Spleen (tissue), 11 donors: Measurements from ENCODE around the gene ITPK1. TPM values are rescaled to one million over a fixed set of nuclear protein-coding genes. Genes with fewer than 3 reads are reported as not detected.

ENCODE experiments used
- DNase-seq: peaks from one replicate; pipeline ENCODE4 v3.0.0-alpha.2; 2020
- H3K27ac ChIP-seq, 8 donors: fragments of 200-600 bp; sonication (generic) in 7 of 8; 1 replicate in 4 of 8; 2 replicates in 4 of 8; pipeline versions ENCODE4 v1.5.0 to v1.8.0; 2016 to 2021; ENCODE audit warnings: inconsistent platforms in 4 of 8, mild to moderate bottlenecking in 4 of 8, moderate library complexity in 1 of 8
- H3K27me3 ChIP-seq, 7 donors: fragments of 200-600 bp; sonication (generic) in 6 of 7; replicated peaks in 1 of 7; 1 replicate in 4 of 7; 2 replicates in 3 of 7; pipeline versions ENCODE4 v1.5.0 to v1.8.0; 2016 to 2021; ENCODE audit warnings: inconsistent platforms in 3 of 7, mild to moderate bottlenecking in 1 of 7
- H3K36me3 ChIP-seq, 6 donors: fragments of 200-600 bp; sonication (generic) in 5 of 6; 1 replicate in 4 of 6; 2 replicates in 2 of 6; pipeline versions ENCODE4 v1.5.0 to v1.8.0; 2016 to 2021; ENCODE audit warnings: inconsistent platforms in 2 of 6
- H3K4me1 ChIP-seq, 6 donors: fragments of 200-600 bp; sonication (generic) in 5 of 6; 1 replicate in 3 of 6; 2 replicates in 3 of 6; pipeline versions ENCODE4 v1.5.0 to v1.8.0; 2016 to 2021; ENCODE audit warnings: inconsistent platforms in 3 of 6
- H3K4me3 ChIP-seq, 8 donors: fragments of 200-600 bp; sonication (generic) in 7 of 8; 1 replicate in 4 of 8; 2 replicates in 4 of 8; pipeline versions ENCODE4 v1.5.0 to v1.8.0; 2016 to 2021; ENCODE audit warnings: inconsistent platforms in 4 of 8, mild to moderate bottlenecking in 4 of 8, moderate library complexity in 2 of 8
- H3K9me3 ChIP-seq, 8 donors: fragments of 200-600 bp; sonication (generic) in 7 of 8; 1 replicate in 4 of 8; 2 replicates in 4 of 8; pipeline versions ENCODE4 v1.5.0 to v1.8.0; 2016 to 2021; ENCODE audit warnings: inconsistent platforms in 4 of 8
- CTCF ChIP-seq, 11 experiments: fragments of 200-600 bp in 7 of 11; fragments of 450-650 bp in 4 of 11; sonication (generic) in 4 of 11; IDR thresholded peaks in 8 of 11; conservative IDR thresholded peaks in 3 of 11; 1 replicate in 7 of 11; 2 replicates in 4 of 11; pipeline versions ENCODE4 v1.4.0 to v1.8.0; 2016 to 2021; ENCODE audit warnings: antibody characterized with exemption in 11 of 11, inconsistent platforms in 4 of 11, mild to moderate bottlenecking in 1 of 11
- POLR2A ChIP-seq, 3 donors: fragments of 450-650 bp; IDR thresholded peaks; one replicate each; pipeline ENCODE4 v1.5.1; 2017; ENCODE audit warnings: antibody characterized with exemption in 3 of 3, mild to moderate bottlenecking in 1 of 3
- POLR2AphosphoS5 ChIP-seq, 3 donors: sonication (generic); formaldehyde crosslinking; IDR thresholded peaks; one replicate each; pipeline ENCODE4 v1.5.1; 2017; ENCODE audit warnings: antibody characterized with exemption in 3 of 3
- WGBS, 5 donors: extraction: QIAGEN DNeasy Blood & Tissue Kit in 3 of 5; methylation state at CpG; one replicate each; pipeline versions ENCODE4 v1.1.5 to v1.1.7; 2013 to 2018; 5-methylcytosine and 5-hydroxymethylcytosine counted together
- intact Hi-C: fragments of 100-400 bp; cut with DNase I; formaldehyde crosslinking; loops from one replicate; pipeline ENCODE4 v1.15.0; 2023; ENCODE audit warnings: low total_unique reads
- polyA plus RNA-seq, 3 donors: library from polyadenylated mRNA; stranded (reverse); fragments of 200-250 nt; gene quantifications; one replicate each; pipeline ENCODE4 v1.2.1, GENCODE V29; 2013
- total RNA-seq, 7 donors: library from RNA; depleted of rRNA in 3 of 7; stranded (reverse); fragments of >200 nt in 3 of 7; fragmentation: NEBNext Ultra II Directional in 4 of 7; extraction: Animal tissue kit (Norgen Biotek cat#: 25700) in 4 of 7; gene quantifications; one replicate each; pipeline versions ENCODE4 v1.1.0 to v1.2.1, GENCODE V29; 2016 to 2021
- donor health status: healthy with polysubstance abuse.
- donor health status: DM: no; HTN: no; CAD: no; lungs with moderate emphysema.
- donor health status: DM: no; HTN: no; CAD: no.
- donor health status: Bipolar disorder and iron deficiency.
- donor health status: healthy.
- donor health status: DM: no; HTN: no; CAD: no.
- donor health status: DM: yes; HTN: yes; CAD: no.

Gene ITPK1
- total and polyA plus RNA-seq, 10 donors = 22.9 to 123 (median 68.0) TPM

- intact Hi-C loops = no loop called here
- Histone ChIP-seq H3K36me3 (peaks cover 0 to 6% (median 0%) of the 10 kb centered on the region in 6 donors), H3K9me3 (no peaks in the 10 kb centered on the region), H3K27ac (peak overlapping the region in 3 of 8 donors; percentile 54 to 99 (median 98)), H3K4me3 (no peak overlapping the region), H3K4me1 (peaks cover 27 to 90% (median 86%) of the 10 kb centered on the region in 6 donors), H3K27me3 (no peaks in the 10 kb centered on the region)
- DNase-seq = no peak
- WGBS, 5 donors = 81 to 94% (median 87%) methylated on average over 5 of the region's 5 CpGs
- no peak for TF ChIP-seq POLR2A (IDR thresholded peaks at IDR 0.05)
- no peak for TF ChIP-seq POLR2AphosphoS5 (IDR thresholded peaks at IDR 0.05)
- no peak for TF ChIP-seq CTCF (IDR thresholded peaks at IDR 0.05 in 8 of 11, conservative IDR thresholded peaks at IDR 0.05 in 3 of 11)
Measured at GRCh38 chr14:93110856-93111419, 4.8 kb downstream of the ITPK1 start.

GRCh38 chr14:93109572-93110481 lies 5.9 kb downstream of the ITPK1 start:
- H3K4me3 ChIP-seq = no peak overlapping the region
- TF ChIP-seq POLR2A (IDR thresholded peaks at IDR 0.05) (no peak), CTCF (IDR thresholded peaks at IDR 0.05 in 8 of 11, conservative IDR thresholded peaks at IDR 0.05 in 3 of 11) (no peak), POLR2AphosphoS5 (IDR thresholded peaks at IDR 0.05) (no peak)
- no peaks in the 10 kb centered on the region for H3K27me3 ChIP-seq
- H3K27ac ChIP-seq = peak overlapping the region in 2 of 8 donors; percentile 16 to 99
- H3K4me1 ChIP-seq = peaks cover 27 to 100% (median 97%) of the 10 kb centered on the region in 6 donors
- no peaks in the 10 kb centered on the region for H3K9me3 ChIP-seq
- 77 to 89% (median 84%) methylated on average over 14 of the region's 14 CpGs for WGBS, 5 donors
- peaks cover 0 to 6% (median 0%) of the 10 kb centered on the region in 6 donors for H3K36me3 ChIP-seq
- no peak for DNase-seq
- intact Hi-C loops = no loop called here

- intact Hi-C loops = no loop called here
- 39 to 73% (median 58%) methylated on average over 4 of the region's 4 CpGs for WGBS, 5 donors
- no peak for TF ChIP-seq POLR2A (IDR thresholded peaks at IDR 0.05)
- TF ChIP-seq POLR2AphosphoS5 (IDR thresholded peaks at IDR 0.05) = no peak
- no peaks in the 10 kb centered on the region for H3K27me3 ChIP-seq
- H3K27ac ChIP-seq = peak overlapping the region in 4 of 8 donors; percentile 36 to 91 (median 62)
- no peak for DNase-seq
- peak overlapping the region in 1 of 8 donors; percentile 23 for H3K4me3 ChIP-seq
- H3K9me3 ChIP-seq = no peaks in the 10 kb centered on the region
- peaks cover 0 to 6% (median 0%) of the 10 kb centered on the region in 6 donors for H3K36me3 ChIP-seq
- H3K4me1 ChIP-seq = peaks cover 24 to 100% (median 99%) of the 10 kb centered on the region in 6 donors
Measured at GRCh38 chr14:93108105-93108504, 7.6 kb downstream of the ITPK1 start.

GRCh38 chr14:93107453-93107852 lies 8.3 kb downstream of the ITPK1 start:
- no peak overlapping the region for H3K4me3 ChIP-seq
- no peaks in the 10 kb centered on the region for H3K9me3 ChIP-seq
- no peak for TF ChIP-seq CTCF (IDR thresholded peaks at IDR 0.05 in 8 of 11, conservative IDR thresholded peaks at IDR 0.05 in 3 of 11)
- no peak for TF ChIP-seq POLR2AphosphoS5 (IDR thresholded peaks at IDR 0.05)
- no peak for TF ChIP-seq POLR2A (IDR thresholded peaks at IDR 0.05)
- intact Hi-C loops = no loop called here
- peaks cover 0 to 6% (median 0%) of the 10 kb centered on the region in 6 donors for H3K36me3 ChIP-seq
- H3K4me1 ChIP-seq = peaks cover 18 to 98% (median 94%) of the 10 kb centered on the region in 6 donors
- WGBS, 5 donors = 85 to 97% (median 94%) methylated on average over 11 of the region's 11 CpGs
- peak overlapping the region in 3 of 8 donors; percentile 36 to 91 (median 77) for H3K27ac ChIP-seq
- H3K27me3 ChIP-seq = no peaks in the 10 kb centered on the region
- no peak for DNase-seq
